H1 (cell line): Measurements from ENCODE around the gene DHRS3. TPM values are rescaled to one million over a fixed set of nuclear protein-coding genes. Genes with fewer than 3 reads are reported as not detected.

Experiments
- CTCF ChIA-PET: fragments of 300-600 bp; sonication (Branson Sonifier 250); formaldehyde crosslinking; loops from one replicate; lab custom pipeline; 2021; ENCODE audit not compliant: partially characterized antibody; lab: Charles Lee
- POLR2A ChIA-PET: fragments of 300-600 bp; sonication (Branson Sonifier 250); formaldehyde crosslinking; loops from one replicate; lab custom pipeline; 2021; ENCODE audit warnings: inconsistent platforms; ENCODE audit not compliant: partially characterized antibody; lab: Charles Lee
- DNase-seq, 2 experiments: peaks; one replicate each; pipeline versions ENCODE4 v3.0.0 to v3.0.0-alpha.2; 2010 to 2022; ENCODE audit warnings: low spot score in 2 of 2, low read depth in 1 of 2, mixed read lengths in 1 of 2
- FAIRE-seq: peaks from 2 replicates; lab custom pipeline; 2011; peaks lifted over from hg19 to GRCh38; lab: Jason Lieb, UNC
- H2AFZ ChIP-seq: 2 replicates; pipeline ENCODE4 v1.8.1; 2012; ENCODE audit warnings: low read length, inconsistent platforms
- H2AK5ac ChIP-seq: 2 replicates; pipeline ENCODE4 v1.6.1; 2013; ENCODE audit warnings: low read depth, low read length
- H2BK120ac ChIP-seq: replicated peaks from 2 replicates; pipeline ENCODE3; 2013; ENCODE audit warnings: low read depth, low read length, inconsistent platforms
- H2BK12ac ChIP-seq: 2 replicates; pipeline ENCODE4 v1.6.1; 2013; ENCODE audit warnings: low read depth, low read length
- H2BK15ac ChIP-seq: 2 replicates; pipeline ENCODE4 v1.6.1; 2013; ENCODE audit warnings: low read length
- H2BK20ac ChIP-seq: 2 replicates; pipeline ENCODE4 v1.6.1; 2013; ENCODE audit warnings: low read length
- H2BK5ac ChIP-seq: 2 replicates; pipeline ENCODE4 v1.6.1; 2013; ENCODE audit warnings: low read depth, low read length
- H3K14ac ChIP-seq: 2 replicates; pipeline ENCODE4 v1.6.1; 2013; ENCODE audit warnings: inconsistent platforms; ENCODE audit not compliant: insufficient read length
- H3K18ac ChIP-seq: 2 replicates; pipeline ENCODE4 v1.6.1; 2013; ENCODE audit warnings: low read length; ENCODE audit errors: extremely low read depth
- H3K23ac ChIP-seq: 2 replicates; pipeline ENCODE4 v1.6.1; 2013; ENCODE audit warnings: inconsistent platforms; ENCODE audit not compliant: insufficient read length
- H3K23me2 ChIP-seq: 2 replicates; pipeline ENCODE4 v1.6.1; 2013; ENCODE audit warnings: low read depth, low read length
- H3K27ac ChIP-seq: 2 replicates; pipeline ENCODE4 v1.6.1; 2011; ENCODE audit warnings: low read depth, low read length, inconsistent platforms
- H3K27me3 ChIP-seq, 4 experiments: replicated peaks in 1 of 4; 1 replicate in 1 of 4; 2 replicates in 3 of 4; pipeline versions ENCODE4 v1.6.1 to v1.8.1; 2011 to 2013; ENCODE audit warnings: low read length in 3 of 4, mild to moderate bottlenecking in 3 of 4, inconsistent platforms in 2 of 4, mixed read lengths in 2 of 4, moderate library complexity in 1 of 4; ENCODE audit not compliant: control insufficient read depth in 3 of 4, insufficient read depth in 3 of 4; ENCODE audit errors: extremely low read depth in 1 of 4
- H3K36me3 ChIP-seq, 4 experiments: 2 replicates each; pipeline versions ENCODE4 v1.6.1 to v1.8.1; 2011 to 2013; ENCODE audit warnings: mild to moderate bottlenecking in 4 of 4, low read length in 3 of 4, moderate library complexity in 2 of 4, control low read depth in 1 of 4, inconsistent platforms in 1 of 4; ENCODE audit not compliant: insufficient read depth in 4 of 4, control insufficient read depth in 2 of 4
- H3K4ac ChIP-seq: replicated peaks from 2 replicates; pipeline ENCODE3; 2013; ENCODE audit warnings: low read length, low read depth, mixed read lengths, inconsistent platforms; ENCODE audit not compliant: insufficient read length
- H3K4me1 ChIP-seq, 4 experiments: replicated peaks in 1 of 4; 1 replicate in 1 of 4; 2 replicates in 3 of 4; pipeline versions ENCODE4 v1.6.1 to v1.8.1; 2011 to 2013; ENCODE audit warnings: low read length in 3 of 4, inconsistent platforms in 2 of 4, mixed read lengths in 1 of 4; ENCODE audit not compliant: insufficient read depth in 4 of 4, control insufficient read depth in 3 of 4
- H3K4me2 ChIP-seq, 2 experiments: 2 replicates each; pipeline versions ENCODE4 v1.6.1 to v1.8.1; 2011 to 2013; ENCODE audit warnings: low read depth in 2 of 2, low read length in 2 of 2, control low read depth in 1 of 2, inconsistent platforms in 1 of 2, mild to moderate bottlenecking in 1 of 2; ENCODE audit not compliant: insufficient read depth in 1 of 2
- H3K4me3 ChIP-seq, 4 experiments: fragments of 200-600, 300-600 bp in 1 of 4; sonication (generic), shearing (Covaris generic), sonication (Bioruptor Twin) in 1 of 4; 2 replicates each; pipeline versions ENCODE4 v1.5.1 to v1.8.1; 2011 to 2016; ENCODE audit warnings: low read length in 4 of 4, low read depth in 3 of 4, control low read depth in 2 of 4, inconsistent platforms in 2 of 4, mild to moderate bottlenecking in 2 of 4, mixed read lengths in 1 of 4, moderate library complexity in 1 of 4; ENCODE audit not compliant: insufficient read depth in 2 of 4; ENCODE audit errors: extremely low read depth in 1 of 4
- H3K56ac ChIP-seq: replicated peaks from 2 replicates; pipeline ENCODE3; 2013; ENCODE audit warnings: low read depth, mild to moderate bottlenecking, mixed read lengths, low read length, inconsistent platforms; ENCODE audit not compliant: insufficient read length
- H3K79me1 ChIP-seq: 2 replicates; pipeline ENCODE4 v1.6.1; 2013; ENCODE audit warnings: low read depth, low read length, control low read depth
- H3K79me2 ChIP-seq, 2 experiments: 2 replicates each; pipeline versions ENCODE4 v1.6.1 to v1.8.1; 2012 to 2013; ENCODE audit warnings: low read length in 2 of 2, mild to moderate bottlenecking in 2 of 2, inconsistent platforms in 1 of 2; ENCODE audit not compliant: insufficient read depth in 2 of 2, control insufficient read depth in 1 of 2
- H3K9ac ChIP-seq, 4 experiments: replicated peaks in 1 of 4; 1 replicate in 1 of 4; 2 replicates in 3 of 4; pipeline versions ENCODE4 v1.6.1 to v1.8.1; 2011 to 2013; ENCODE audit warnings: low read depth in 3 of 4, low read length in 3 of 4, control low read depth in 2 of 4, mild to moderate bottlenecking in 2 of 4, moderate library complexity in 2 of 4, inconsistent platforms in 1 of 4; ENCODE audit errors: extremely low read depth in 1 of 4
- H3K9me3 ChIP-seq, 2 experiments: 2 replicates each; pipeline versions ENCODE4 v1.6.1 to v1.8.1; 2012 to 2013; ENCODE audit warnings: mild to moderate bottlenecking in 2 of 2, moderate library complexity in 2 of 2, control low read depth in 1 of 2, inconsistent platforms in 1 of 2, low read depth in 1 of 2, low read length in 1 of 2, mixed read lengths in 1 of 2; ENCODE audit not compliant: insufficient read depth in 2 of 2
- H4K20me1 ChIP-seq, 2 experiments: replicated peaks in 1 of 2; 2 replicates each; pipeline versions ENCODE3 to v1.8.1; 2011 to 2013; ENCODE audit warnings: inconsistent platforms in 2 of 2, low read length in 2 of 2, mild to moderate bottlenecking in 1 of 2; ENCODE audit not compliant: insufficient read depth in 2 of 2, control insufficient read depth in 1 of 2
- H4K5ac ChIP-seq: 2 replicates; pipeline ENCODE4 v1.6.1; 2013; ENCODE audit warnings: low read length, low read depth, mixed read lengths, inconsistent platforms; ENCODE audit not compliant: insufficient read length
- H4K8ac ChIP-seq: 2 replicates; pipeline ENCODE4 v1.8.0; 2013; ENCODE audit warnings: mild to moderate bottlenecking, moderate library complexity, low read length, inconsistent platforms; ENCODE audit not compliant: insufficient read depth; ENCODE audit errors: extremely low read depth
- H4K91ac ChIP-seq: replicated peaks from 2 replicates; pipeline ENCODE3; 2013; ENCODE audit warnings: low read length, mixed read lengths, inconsistent platforms; ENCODE audit not compliant: insufficient read length
- ASH2L ChIP-seq: fragments of 200-600, 300-600 bp; sonication (generic); IDR thresholded peaks from one replicate; pipeline ENCODE4 v1.7.1; 2017; ENCODE audit warnings: low read length
- CBX8 ChIP-seq: fragments of 300-800, 300-1000 bp; sonication (generic); IDR thresholded peaks from 2 replicates; pipeline ENCODE4 v1.7.1; 2016; ENCODE audit warnings: low read depth, low read length, borderline replicate concordance
- MAX ChIP-seq: IDR thresholded peaks from 2 replicates; pipeline ENCODE4 v1.6.1; 2012; ENCODE audit warnings: inconsistent platforms
- PHF8 ChIP-seq: fragments of 200-600 bp; sonication (generic); conservative IDR thresholded peaks from 2 replicates; pipeline ENCODE4 v1.7.1; 2012; ENCODE audit warnings: low read depth, mild to moderate bottlenecking, inconsistent platforms, low read length, moderate library complexity
- RNF2 ChIP-seq: fragments of 200-900, 300-1000 bp; sonication (generic); IDR thresholded peaks from 2 replicates; pipeline ENCODE4 v1.7.1; 2016; ENCODE audit warnings: borderline replicate concordance, low read depth, mild to moderate bottlenecking, antibody characterized with exemption, low read length; ENCODE audit not compliant: poor library complexity, severe bottlenecking; ENCODE audit errors: missing control alignments
- SAP30 ChIP-seq: fragments of 300-600 bp; sonication (generic); IDR thresholded peaks from 2 replicates; pipeline ENCODE4 v1.7.1; 2012; ENCODE audit warnings: low read length, moderate library complexity, mild to moderate bottlenecking, inconsistent platforms; ENCODE audit not compliant: insufficient read depth, insufficient replicate concordance
- SP4 ChIP-seq: IDR thresholded peaks from 2 replicates; pipeline ENCODE4 v1.6.1; 2012; ENCODE audit warnings: low read length, inconsistent platforms
- TAF1 ChIP-seq: IDR thresholded peaks from 2 replicates; pipeline ENCODE4 v1.6.1; 2011; ENCODE audit warnings: mild to moderate bottlenecking, low read depth, low read length
- WGBS, 2 experiments: shearing (Covaris generic) in 1 of 2; methylation state at CpG; one replicate each; pipeline versions ENCODE4 v1.1.6 to v1.1.7; 2013 to 2015; ENCODE audit warnings: low lambda C conversion rate in 2 of 2, mixed read lengths in 2 of 2, inconsistent platforms in 1 of 2, low coverage in 1 of 2, missing lambda C conversion rate in 1 of 2; ENCODE audit not compliant: insufficient replicate concordance in 2 of 2, insufficient coverage in 1 of 2, insufficient read length in 1 of 2; ENCODE audit errors: extremely low coverage in 1 of 2, missing lambda C conversion rate in 1 of 2; 5-methylcytosine and 5-hydroxymethylcytosine counted together
- polyA plus RNA-seq, 7 experiments: library from polyadenylated mRNA; depleted of rRNA in 3 of 7; stranded (reverse) in 5 of 7; unstranded in 2 of 7; fragments of >200 nt in 5 of 7; fragments of 200-250 nt in 2 of 7; gene quantifications; 1 replicate in 5 of 7; 2 replicates in 1 of 7; 4 replicates in 1 of 7; pipeline versions ENCODE4 v1.2.1 to v1.2.3, GENCODE V29; 2011 to 2013; ENCODE audit warnings: missing spikeins in 2 of 7, mixed read lengths in 2 of 7
- total RNA-seq: library from RNA; stranded (reverse); fragmentation: NEBNext Ultra II Directional; extraction: Animal tissue kit (Norgen Biotek cat#: 25700); gene quantifications from 2 replicates; pipeline ENCODE4 v1.2.1, GENCODE V29; 2021

The DHRS3 gene
- total and polyA plus RNA-seq, 2 of the 8 experiments (the other 6 are each of a cell fraction or from before 2014, with no cell fraction given) = 32.5 to 36.4 TPM

- H2AK5ac ChIP-seq = no peak overlapping the region
- H4K20me1 ChIP-seq = peaks cover 22 to 26% of the 10 kb centered on the region in 2 experiments
- no peak overlapping the region for H3K4me3 ChIP-seq
- H4K5ac ChIP-seq = no peak overlapping the region
- no peak overlapping the region for H3K4ac ChIP-seq
- ChIA-PET POLR2A (interaction anchor here (1.5 to 7.3 kb wide), 3 partner anchors 10 to 21 kb away, joined by 3 to 107 read pairs (median 7); partner anchors contain the start of gene DHRS3), CTCF (interaction anchor here (1.1 to 9.4 kb wide), 5 partner anchors 10 to 161 kb away, joined by 3 to 130 read pairs (median 7); partner anchors contain the start of gene DHRS3)
- no peak overlapping the region; the same call in 1 of the 2 replicates for H4K8ac ChIP-seq
- no peak overlapping the region for H2BK15ac ChIP-seq
- H2BK5ac ChIP-seq = no peak overlapping the region
- no peak overlapping the region for H2AFZ ChIP-seq
- H2BK12ac ChIP-seq = no peak overlapping the region
- H3K9ac ChIP-seq = no peak overlapping the region
- H2BK20ac ChIP-seq = no peak overlapping the region
- H3K27ac ChIP-seq = no peak overlapping the region
- H2BK120ac ChIP-seq = no peak overlapping the region
- H3K23ac ChIP-seq = no peak overlapping the region
- peaks cover 11 to 28% (median 15%) of the 10 kb centered on the region in 4 experiments for H3K4me1 ChIP-seq
- H3K14ac ChIP-seq = no peak overlapping the region
- no peak overlapping the region for H3K56ac ChIP-seq
- H3K27me3 ChIP-seq = no peaks in the 10 kb centered on the region
- DNase-seq (no peak), FAIRE-seq (no peak)
- H3K9me3 ChIP-seq = peaks cover 0 to 2% of the 10 kb centered on the region in 2 experiments; a peak in 1 of 4 replicates
- H3K4me2 ChIP-seq = no peak overlapping the region; a peak in 1 of 4 replicates
- H3K79me1 ChIP-seq = peaks cover 3% of the 10 kb centered on the region; the same call in 1 of the 2 replicates
- peaks cover 0 to 18% (median 0%) of the 10 kb centered on the region in 4 experiments; a peak in 1 of 8 replicates for H3K36me3 ChIP-seq
- peaks cover 0 to 75% of the 10 kb centered on the region in 2 experiments; a peak in 3 of 4 replicates for H3K79me2 ChIP-seq
- no peaks in the 10 kb centered on the region for H3K23me2 ChIP-seq
- no peak overlapping the region for H4K91ac ChIP-seq
- no peak overlapping the region for H3K18ac ChIP-seq
- WGBS, 2 experiments = 89% methylated on average over 6 of the region's 6 CpGs; no CpG with 5 or more reads in 1 of the 2 experiments
- TF ChIP-seq CBX8 (no peak), SAP30 (no peak), SP4 (no peak), MAX (no peak), RNF2 (no peak), PHF8 (no peak), TAF1 (no peak), ASH2L (no peak)
Measured at GRCh38 chr1:12602659-12603024, 15.4 kb downstream of the DHRS3 start.
